Measurements from ENCODE around the gene GRIK2.

GRIK2 gene

GRCh38 chr6:101816716-101817115, 423.2 kb downstream of the GRIK2 start:
- DNase-seq, result no peak

- DNase-seq, result no peak
Observed at GRCh38 chr6:101818051-101818450, 424.5 kb downstream of the GRIK2 start.

GRCh38 chr6:101824551-101825345, 431.2 kb downstream of the GRIK2 start:
- no peak for DNase-seq

GRCh38 chr6:101826269-101826668, 432.8 kb downstream of the GRIK2 start:
- no peak for DNase-seq

- DNase-seq, result no peak
Observed at GRCh38 chr6:101826678-101827077, 433.2 kb downstream of the GRIK2 start.

GRCh38 chr6:101830501-101831031, 437.1 kb downstream of the GRIK2 start:
- no peak for DNase-seq

GRCh38 chr6:101832371-101832770, 438.9 kb downstream of the GRIK2 start:
- DNase-seq, result no peak

- DNase-seq, result no peak
Observed at GRCh38 chr6:101840100-101840499, 446.6 kb downstream of the GRIK2 start.

- DNase-seq, result no peak
Observed at GRCh38 chr6:101845172-101845571, 451.7 kb downstream of the GRIK2 start.

GRCh38 chr6:101845621-101846020, 452.1 kb downstream of the GRIK2 start:
- DNase-seq, result no peak

- DNase-seq, result no peak
Observed at GRCh38 chr6:101847690-101848089, 454.2 kb downstream of the GRIK2 start.

GRCh38 chr6:101851911-101852310, 458.4 kb downstream of the GRIK2 start:
- no peak for DNase-seq

GRCh38 chr6:101853231-101854085, 459.9 kb downstream of the GRIK2 start:
- DNase-seq, result no peak

GRCh38 chr6:101876431-101876830, 482.9 kb downstream of the GRIK2 start:
- DNase-seq, result no peak

- no peak for DNase-seq
Observed at GRCh38 chr6:101878554-101879276, 485.2 kb downstream of the GRIK2 start.

GRCh38 chr6:101879782-101880181, 486.3 kb downstream of the GRIK2 start:
- DNase-seq, result no peak

- DNase-seq, result no peak
Observed at GRCh38 chr6:101883505-101883904, 490.0 kb downstream of the GRIK2 start.

GRCh38 chr6:101887532-101887931, 494.0 kb downstream of the GRIK2 start:
- DNase-seq, result no peak

GRCh38 chr6:101907356-101908217, 514.1 kb downstream of the GRIK2 start:
- DNase-seq, result no peak

GRCh38 chr6:101909366-101909765, 515.9 kb downstream of the GRIK2 start:
- no peak for DNase-seq

GRCh38 chr6:101912311-101912710, 518.8 kb downstream of the GRIK2 start:
- no peak for DNase-seq

GRCh38 chr6:101918471-101918870, 525.0 kb downstream of the GRIK2 start:
- DNase-seq, result no peak
